Prostate gland (tissue), 2 donors: ENCODE measurements around the gene KRTAP2-2.
"Not testable (repeated sequence)": the region's sequence is repeated elsewhere in the genome, so short reads cannot be mapped to it uniquely, and the experiment has no call there.

Source experiments
- CTCF ChIP-seq, 4 experiments: fragments of 200-600 bp in 2 of 4; fragments of 450-650 bp in 2 of 4; sonication (generic) in 2 of 4; IDR thresholded peaks; 1 replicate in 3 of 4; 2 replicates in 1 of 4; pipeline ENCODE4 v1.5.1; 2016 to 2019; ENCODE audit warnings: antibody characterized with exemption in 4 of 4, mild to moderate bottlenecking in 2 of 4, moderate library complexity in 2 of 4
- POLR2A ChIP-seq: fragments of 450-650 bp; IDR thresholded peaks from one replicate; pipeline ENCODE4 v1.6.1; 2016; ENCODE audit warnings: antibody characterized with exemption, mild to moderate bottlenecking

DNA sequence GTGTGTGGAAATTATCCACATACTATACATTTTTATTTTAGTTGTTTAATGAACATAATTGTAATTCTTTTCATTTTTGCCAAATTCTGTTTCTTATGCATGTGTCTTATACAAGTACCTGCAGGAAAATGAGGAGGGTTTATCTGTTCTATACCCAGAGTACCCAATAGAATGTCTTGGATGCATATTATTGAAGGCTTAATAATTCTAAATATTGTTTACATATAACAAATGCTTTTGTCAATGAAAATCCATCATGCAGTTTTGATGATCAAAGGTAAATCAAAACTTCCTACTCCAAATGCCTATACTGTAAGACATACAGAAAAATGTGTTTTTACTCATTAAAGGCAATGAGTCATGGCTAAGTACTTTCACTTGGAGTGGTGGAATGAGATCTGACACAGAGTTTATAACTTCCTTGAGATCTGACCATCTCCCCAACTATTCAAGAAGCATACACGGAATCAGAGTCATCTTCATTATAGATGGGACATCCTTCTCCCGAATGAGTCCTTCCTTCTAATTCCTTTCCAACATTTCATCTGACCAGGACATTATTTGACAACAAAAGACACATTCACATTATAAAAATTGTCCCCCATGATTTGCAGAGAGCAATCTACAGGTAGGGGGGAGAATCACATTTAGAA is 49.5 kb upstream of the KRTAP2-2 start:
- not testable (repeated sequence) for TF ChIP-seq CTCF (IDR thresholded peaks at IDR 0.05); POLR2A
